H1 (cell line): Measurements from ENCODE around the gene PRKCH. TPM values are rescaled to one million over a fixed set of nuclear protein-coding genes. Genes with fewer than 3 reads are reported as not detected.

Source experiments
- CTCF ChIA-PET: fragments of 300-600 bp; sonication (Branson Sonifier 250); formaldehyde crosslinking; loops from one replicate; lab custom pipeline; 2021; ENCODE audit not compliant: partially characterized antibody; lab: Charles Lee
- POLR2A ChIA-PET: fragments of 300-600 bp; sonication (Branson Sonifier 250); formaldehyde crosslinking; loops from one replicate; lab custom pipeline; 2021; ENCODE audit warnings: inconsistent platforms; ENCODE audit not compliant: partially characterized antibody; lab: Charles Lee
- DNase-seq, 2 experiments: peaks; one replicate each; pipeline versions ENCODE4 v3.0.0 to v3.0.0-alpha.2; 2010 to 2022; ENCODE audit warnings: low spot score in 2 of 2, low read depth in 1 of 2, mixed read lengths in 1 of 2
- FAIRE-seq: peaks from 2 replicates; lab custom pipeline; 2011; peaks lifted over from hg19 to GRCh38; lab: Jason Lieb, UNC
- H2AFZ ChIP-seq: 2 replicates; pipeline ENCODE4 v1.8.1; 2012; ENCODE audit warnings: low read length, inconsistent platforms
- H2AK5ac ChIP-seq: 2 replicates; pipeline ENCODE4 v1.6.1; 2013; ENCODE audit warnings: low read depth, low read length
- H2BK120ac ChIP-seq: replicated peaks from 2 replicates; pipeline ENCODE3; 2013; ENCODE audit warnings: low read depth, low read length, inconsistent platforms
- H2BK12ac ChIP-seq: 2 replicates; pipeline ENCODE4 v1.6.1; 2013; ENCODE audit warnings: low read depth, low read length
- H2BK15ac ChIP-seq: 2 replicates; pipeline ENCODE4 v1.6.1; 2013; ENCODE audit warnings: low read length
- H2BK20ac ChIP-seq: 2 replicates; pipeline ENCODE4 v1.6.1; 2013; ENCODE audit warnings: low read length
- H2BK5ac ChIP-seq: 2 replicates; pipeline ENCODE4 v1.6.1; 2013; ENCODE audit warnings: low read depth, low read length
- H3K14ac ChIP-seq: 2 replicates; pipeline ENCODE4 v1.6.1; 2013; ENCODE audit warnings: inconsistent platforms; ENCODE audit not compliant: insufficient read length
- H3K18ac ChIP-seq: 2 replicates; pipeline ENCODE4 v1.6.1; 2013; ENCODE audit warnings: low read length; ENCODE audit errors: extremely low read depth
- H3K23ac ChIP-seq: 2 replicates; pipeline ENCODE4 v1.6.1; 2013; ENCODE audit warnings: inconsistent platforms; ENCODE audit not compliant: insufficient read length
- H3K23me2 ChIP-seq: 2 replicates; pipeline ENCODE4 v1.6.1; 2013; ENCODE audit warnings: low read depth, low read length
- H3K27ac ChIP-seq: 2 replicates; pipeline ENCODE4 v1.6.1; 2011; ENCODE audit warnings: low read depth, low read length, inconsistent platforms
- H3K27me3 ChIP-seq, 4 experiments: replicated peaks in 1 of 4; 1 replicate in 1 of 4; 2 replicates in 3 of 4; pipeline versions ENCODE4 v1.6.1 to v1.8.1; 2011 to 2013; ENCODE audit warnings: low read length in 3 of 4, mild to moderate bottlenecking in 3 of 4, inconsistent platforms in 2 of 4, mixed read lengths in 2 of 4, moderate library complexity in 1 of 4; ENCODE audit not compliant: control insufficient read depth in 3 of 4, insufficient read depth in 3 of 4; ENCODE audit errors: extremely low read depth in 1 of 4
- H3K36me3 ChIP-seq, 4 experiments: 2 replicates each; pipeline versions ENCODE4 v1.6.1 to v1.8.1; 2011 to 2013; ENCODE audit warnings: mild to moderate bottlenecking in 4 of 4, low read length in 3 of 4, moderate library complexity in 2 of 4, control low read depth in 1 of 4, inconsistent platforms in 1 of 4; ENCODE audit not compliant: insufficient read depth in 4 of 4, control insufficient read depth in 2 of 4
- H3K4ac ChIP-seq: replicated peaks from 2 replicates; pipeline ENCODE3; 2013; ENCODE audit warnings: low read length, low read depth, mixed read lengths, inconsistent platforms; ENCODE audit not compliant: insufficient read length
- H3K4me1 ChIP-seq, 4 experiments: replicated peaks in 1 of 4; 1 replicate in 1 of 4; 2 replicates in 3 of 4; pipeline versions ENCODE4 v1.6.1 to v1.8.1; 2011 to 2013; ENCODE audit warnings: low read length in 3 of 4, inconsistent platforms in 2 of 4, mixed read lengths in 1 of 4; ENCODE audit not compliant: insufficient read depth in 4 of 4, control insufficient read depth in 3 of 4
- H3K4me2 ChIP-seq, 2 experiments: 2 replicates each; pipeline versions ENCODE4 v1.6.1 to v1.8.1; 2011 to 2013; ENCODE audit warnings: low read depth in 2 of 2, low read length in 2 of 2, control low read depth in 1 of 2, inconsistent platforms in 1 of 2, mild to moderate bottlenecking in 1 of 2; ENCODE audit not compliant: insufficient read depth in 1 of 2
- H3K4me3 ChIP-seq, 4 experiments: fragments of 200-600, 300-600 bp in 1 of 4; sonication (generic), shearing (Covaris generic), sonication (Bioruptor Twin) in 1 of 4; 2 replicates each; pipeline versions ENCODE4 v1.5.1 to v1.8.1; 2011 to 2016; ENCODE audit warnings: low read length in 4 of 4, low read depth in 3 of 4, control low read depth in 2 of 4, inconsistent platforms in 2 of 4, mild to moderate bottlenecking in 2 of 4, mixed read lengths in 1 of 4, moderate library complexity in 1 of 4; ENCODE audit not compliant: insufficient read depth in 2 of 4; ENCODE audit errors: extremely low read depth in 1 of 4
- H3K56ac ChIP-seq: replicated peaks from 2 replicates; pipeline ENCODE3; 2013; ENCODE audit warnings: low read depth, mild to moderate bottlenecking, mixed read lengths, low read length, inconsistent platforms; ENCODE audit not compliant: insufficient read length
- H3K79me1 ChIP-seq: 2 replicates; pipeline ENCODE4 v1.6.1; 2013; ENCODE audit warnings: low read depth, low read length, control low read depth
- H3K79me2 ChIP-seq, 2 experiments: 2 replicates each; pipeline versions ENCODE4 v1.6.1 to v1.8.1; 2012 to 2013; ENCODE audit warnings: low read length in 2 of 2, mild to moderate bottlenecking in 2 of 2, inconsistent platforms in 1 of 2; ENCODE audit not compliant: insufficient read depth in 2 of 2, control insufficient read depth in 1 of 2
- H3K9ac ChIP-seq, 4 experiments: replicated peaks in 1 of 4; 1 replicate in 1 of 4; 2 replicates in 3 of 4; pipeline versions ENCODE4 v1.6.1 to v1.8.1; 2011 to 2013; ENCODE audit warnings: low read depth in 3 of 4, low read length in 3 of 4, control low read depth in 2 of 4, mild to moderate bottlenecking in 2 of 4, moderate library complexity in 2 of 4, inconsistent platforms in 1 of 4; ENCODE audit errors: extremely low read depth in 1 of 4
- H3K9me3 ChIP-seq, 2 experiments: 2 replicates each; pipeline versions ENCODE4 v1.6.1 to v1.8.1; 2012 to 2013; ENCODE audit warnings: mild to moderate bottlenecking in 2 of 2, moderate library complexity in 2 of 2, control low read depth in 1 of 2, inconsistent platforms in 1 of 2, low read depth in 1 of 2, low read length in 1 of 2, mixed read lengths in 1 of 2; ENCODE audit not compliant: insufficient read depth in 2 of 2
- H4K20me1 ChIP-seq, 2 experiments: replicated peaks in 1 of 2; 2 replicates each; pipeline versions ENCODE3 to v1.8.1; 2011 to 2013; ENCODE audit warnings: inconsistent platforms in 2 of 2, low read length in 2 of 2, mild to moderate bottlenecking in 1 of 2; ENCODE audit not compliant: insufficient read depth in 2 of 2, control insufficient read depth in 1 of 2
- H4K5ac ChIP-seq: 2 replicates; pipeline ENCODE4 v1.6.1; 2013; ENCODE audit warnings: low read length, low read depth, mixed read lengths, inconsistent platforms; ENCODE audit not compliant: insufficient read length
- H4K8ac ChIP-seq: 2 replicates; pipeline ENCODE4 v1.8.0; 2013; ENCODE audit warnings: mild to moderate bottlenecking, moderate library complexity, low read length, inconsistent platforms; ENCODE audit not compliant: insufficient read depth; ENCODE audit errors: extremely low read depth
- H4K91ac ChIP-seq: replicated peaks from 2 replicates; pipeline ENCODE3; 2013; ENCODE audit warnings: low read length, mixed read lengths, inconsistent platforms; ENCODE audit not compliant: insufficient read length
- BACH1 ChIP-seq: IDR thresholded peaks from 2 replicates; pipeline ENCODE4 v1.6.1; 2012; ENCODE audit warnings: low read length, improper control_type of control experiment
- CBX5 ChIP-seq: fragments of 300-800, 300-1000 bp; sonication (generic); IDR thresholded peaks from 2 replicates; pipeline ENCODE4 v1.7.1; 2016; ENCODE audit warnings: antibody characterized with exemption, low read length, low read depth
- CEBPB ChIP-seq: IDR thresholded peaks from 2 replicates; pipeline ENCODE4 v1.6.1; 2012; ENCODE audit warnings: low read depth, low read length
- CHD1 ChIP-seq: IDR thresholded peaks from 2 replicates; pipeline ENCODE4 v1.6.1; 2012; ENCODE audit warnings: low read depth, low read length, improper control_type of control experiment
- EGR1 ChIP-seq: IDR thresholded peaks from 2 replicates; pipeline ENCODE4 v1.6.1; 2011; ENCODE audit warnings: low read depth, low read length, borderline replicate concordance
- GABPA ChIP-seq: IDR thresholded peaks from 2 replicates; pipeline ENCODE4 v1.6.1; 2011; ENCODE audit warnings: mild to moderate bottlenecking, low read length, moderate library complexity, borderline replicate concordance; ENCODE audit not compliant: insufficient read depth
- JUN ChIP-seq: IDR thresholded peaks from 2 replicates; pipeline ENCODE4 v1.6.1; 2011; ENCODE audit warnings: low read depth, mild to moderate bottlenecking, improper control_type of control experiment, low read length
- NANOG ChIP-seq: IDR thresholded peaks from 2 replicates; pipeline ENCODE4 v1.6.1; 2011; ENCODE audit warnings: low read length, low read depth, mild to moderate bottlenecking, inconsistent platforms; ENCODE audit not compliant: insufficient read depth, poor library complexity, severe bottlenecking
- SAP30 ChIP-seq: fragments of 300-600 bp; sonication (generic); IDR thresholded peaks from 2 replicates; pipeline ENCODE4 v1.7.1; 2012; ENCODE audit warnings: low read length, moderate library complexity, mild to moderate bottlenecking, inconsistent platforms; ENCODE audit not compliant: insufficient read depth, insufficient replicate concordance
- SRF ChIP-seq: IDR thresholded peaks from 2 replicates; pipeline ENCODE4 v1.6.1; 2011; ENCODE audit warnings: mild to moderate bottlenecking, low read depth, low read length, moderate library complexity
- WGBS, 2 experiments: shearing (Covaris generic) in 1 of 2; methylation state at CpG; one replicate each; pipeline versions ENCODE4 v1.1.6 to v1.1.7; 2013 to 2015; ENCODE audit warnings: low lambda C conversion rate in 2 of 2, mixed read lengths in 2 of 2, inconsistent platforms in 1 of 2, low coverage in 1 of 2, missing lambda C conversion rate in 1 of 2; ENCODE audit not compliant: insufficient replicate concordance in 2 of 2, insufficient coverage in 1 of 2, insufficient read length in 1 of 2; ENCODE audit errors: extremely low coverage in 1 of 2, missing lambda C conversion rate in 1 of 2; 5-methylcytosine and 5-hydroxymethylcytosine counted together
- polyA plus RNA-seq, 7 experiments: library from polyadenylated mRNA; depleted of rRNA in 3 of 7; stranded (reverse) in 5 of 7; unstranded in 2 of 7; fragments of >200 nt in 5 of 7; fragments of 200-250 nt in 2 of 7; gene quantifications; 1 replicate in 5 of 7; 2 replicates in 1 of 7; 4 replicates in 1 of 7; pipeline versions ENCODE4 v1.2.1 to v1.2.3, GENCODE V29; 2011 to 2013; ENCODE audit warnings: missing spikeins in 2 of 7, mixed read lengths in 2 of 7
- total RNA-seq: library from RNA; stranded (reverse); fragmentation: NEBNext Ultra II Directional; extraction: Animal tissue kit (Norgen Biotek cat#: 25700); gene quantifications from 2 replicates; pipeline ENCODE4 v1.2.1, GENCODE V29; 2021

PRKCH gene
- total and polyA plus RNA-seq, 2 of the 8 experiments (the other 6 are each of a cell fraction or from before 2014, with no cell fraction given): 6.4 to 7.0 TPM

- H2BK120ac ChIP-seq: no peak overlapping the region
- no peak overlapping the region for H3K27ac ChIP-seq
- H3K18ac ChIP-seq: no peak overlapping the region
- no peak overlapping the region for H3K4me3 ChIP-seq
- H3K36me3 ChIP-seq: no peaks in the 10 kb centered on the region
- no peak overlapping the region for H2BK15ac ChIP-seq
- FAIRE-seq: no peak
- H3K23ac ChIP-seq: no peak overlapping the region
- no peak overlapping the region for H4K8ac ChIP-seq
- no peak overlapping the region for H2AFZ ChIP-seq
- H2BK20ac ChIP-seq: no peak overlapping the region
- H3K56ac ChIP-seq: no peak overlapping the region
- no peak overlapping the region for H2BK12ac ChIP-seq
- no peak overlapping the region for H2AK5ac ChIP-seq
- H3K79me2 ChIP-seq: no peaks in the 10 kb centered on the region
- H3K4ac ChIP-seq: no peak overlapping the region
- no peak overlapping the region for H3K14ac ChIP-seq
- H3K4me1 ChIP-seq: no peaks in the 10 kb centered on the region; a peak in 1 of 7 replicates
- no peaks in the 10 kb centered on the region for H3K79me1 ChIP-seq
- H4K91ac ChIP-seq: no peak overlapping the region
- TF ChIP-seq JUN (no peak), CBX5 (no peak), CHD1 (no peak), CEBPB (no peak), SAP30 (no peak), GABPA (no peak), EGR1 (no peak), SRF (no peak), NANOG (no peak), BACH1 (no peak)
- no peaks in the 10 kb centered on the region for H3K9me3 ChIP-seq
- no peak for DNase-seq
- WGBS, 2 experiments: 93% methylated on average over 4 of the region's 4 CpGs; no CpG with 5 or more reads in 1 of the 2 experiments
- no peak overlapping the region for H2BK5ac ChIP-seq
- no peaks in the 10 kb centered on the region for H3K27me3 ChIP-seq
- no peaks in the 10 kb centered on the region for H3K23me2 ChIP-seq
- H3K9ac ChIP-seq: no peak overlapping the region
- H4K5ac ChIP-seq: no peak overlapping the region
- H3K4me2 ChIP-seq: no peak overlapping the region
- no peaks in the 10 kb centered on the region for H4K20me1 ChIP-seq
- ChIA-PET CTCF (interaction anchor here (1.3 kb wide), 1 partner anchor 494 kb away, joined by 3 read pairs; no protein-coding TSS in a partner anchor), POLR2A (no interaction called here)
Observed at GRCh38 chr14:61343991-61344405, 22.6 kb downstream of the PRKCH start.
